Activated naive CD8-positive, alpha-beta T cell treated with anti-CD3 and anti-CD28 coated beads, Interleukin-2, amount 50 U/mL, for 16 hours (primary cell): Measurements from ENCODE around the gene CLK4.

Source experiments
- DNase-seq: peaks from one replicate; pipeline ENCODE4 v3.0.0-alpha.2; 2020; ENCODE audit warnings: low read depth, low spot score

The CLK4 gene

GRCh38 chr5:178637356-178638074 lies 10.7 kb upstream of the CLK4 start:
- DNase-seq: no peak

GRCh38 chr5:178632285-178632684 lies 5.4 kb upstream of the CLK4 start:
- no peak for DNase-seq

- DNase-seq: no peak
Measured at GRCh38 chr5:178630951-178631350, 4.1 kb upstream of the CLK4 start.

GRCh38 chr5:178630475-178630930 lies 3.7 kb upstream of the CLK4 start:
- DNase-seq: no peak

GRCh38 chr5:178627259-178627598 lies 379 bp upstream of the CLK4 start:
- DNase-seq: no peak

- no peak for DNase-seq
Measured at GRCh38 chr5:178625679-178626483, 969 bp downstream of the CLK4 start.

GRCh38 chr5:178624631-178625546 lies 2.0 kb downstream of the CLK4 start:
- no peak for DNase-seq

- no peak for DNase-seq
Measured at GRCh38 chr5:178622679-178623247, 4.1 kb downstream of the CLK4 start.

GRCh38 chr5:178619390-178619789 lies 7.5 kb downstream of the CLK4 start:
- DNase-seq: no peak

GRCh38 chr5:178612299-178612698 lies 14.6 kb downstream of the CLK4 start:
- no peak for DNase-seq

- DNase-seq: no peak
Measured at GRCh38 chr5:178606269-178606668, 20.6 kb downstream of the CLK4 start.

- no peak for DNase-seq
Measured at GRCh38 chr5:178605788-178606187, 21.1 kb downstream of the CLK4 start.

GRCh38 chr5:178602752-178603151 lies 24.1 kb downstream of the CLK4 start:
- DNase-seq: no peak

- no peak for DNase-seq
Measured at GRCh38 chr5:178595750-178596149, 31.1 kb downstream of the CLK4 start.

- no peak for DNase-seq
Measured at GRCh38 chr5:178595150-178595549, 31.7 kb downstream of the CLK4 start.

GRCh38 chr5:178590924-178591423 lies 35.9 kb downstream of the CLK4 start:
- DNase-seq: no peak

- DNase-seq: no peak
Measured at GRCh38 chr5:178590141-178590923, 36.5 kb downstream of the CLK4 start, which contains the start of gene COL23A1. TSS of gene COL23A1 (minus strand) at chr5:178590393.

GRCh38 chr5:178589180-178590140 lies 37.4 kb downstream of the CLK4 start:
- no peak for DNase-seq

- no peak for DNase-seq
Measured at GRCh38 chr5:178588769-178589168, 38.1 kb downstream of the CLK4 start.
